Neuronal stem cell (in vitro differentiated cells): ENCODE data around the gene IST1.
"Not testable (repeated sequence)": the region's sequence is repeated elsewhere in the genome, so short reads cannot be mapped to it uniquely, and the experiment has no call there.

ENCODE experiments used
- DNase-seq: peaks from one replicate; pipeline ENCODE4 v3.0.0-alpha.2; 2013; ENCODE audit warnings: low spot score
- H2AFZ ChIP-seq: one replicate; pipeline ENCODE4 v1.6.1; 2013; ENCODE audit warnings: mild to moderate bottlenecking, low read length, inconsistent platforms
- H2AK5ac ChIP-seq: 2 replicates; pipeline ENCODE4 v1.6.1; 2013; ENCODE audit warnings: low read depth, mild to moderate bottlenecking, inconsistent platforms, low read length, moderate library complexity, mixed read lengths
- H2BK120ac ChIP-seq: 2 replicates; pipeline ENCODE4 v1.6.1; 2013; ENCODE audit warnings: low read depth, mild to moderate bottlenecking, inconsistent platforms, low read length, moderate library complexity, mixed read lengths
- H2BK12ac ChIP-seq: one replicate; pipeline ENCODE4 v1.6.1; 2013; ENCODE audit warnings: low read length, inconsistent platforms
- H2BK15ac ChIP-seq: 2 replicates; pipeline ENCODE4 v1.6.1; 2013; ENCODE audit warnings: mild to moderate bottlenecking, low read length, inconsistent platforms, mixed read lengths
- H2BK5ac ChIP-seq: one replicate; pipeline ENCODE4 v1.6.1; 2013; ENCODE audit warnings: inconsistent platforms, mild to moderate bottlenecking, low read length, moderate library complexity
- H3K14ac ChIP-seq: one replicate; pipeline ENCODE4 v1.6.1; 2013; ENCODE audit warnings: low read length, inconsistent platforms
- H3K18ac ChIP-seq: 2 replicates; pipeline ENCODE4 v1.6.1; 2013; ENCODE audit warnings: low read length, inconsistent platforms
- H3K23ac ChIP-seq: 2 replicates; pipeline ENCODE4 v1.6.1; 2013; ENCODE audit warnings: low read depth, mild to moderate bottlenecking, mixed read lengths, low read length, inconsistent platforms; ENCODE audit not compliant: poor library complexity
- H3K27ac ChIP-seq: replicated peaks from 3 replicates; pipeline ENCODE4 v1.5.1; 2013; ENCODE audit warnings: low read length, inconsistent platforms
- H3K27me3 ChIP-seq, 3 experiments: 2 replicates each; pipeline ENCODE4 v1.6.1; 2013; ENCODE audit warnings: low read length in 3 of 3, mild to moderate bottlenecking in 2 of 3, inconsistent platforms in 1 of 3, low read depth in 1 of 3, mixed read lengths in 1 of 3, moderate library complexity in 1 of 3; ENCODE audit not compliant: control insufficient read depth in 3 of 3, insufficient read depth in 3 of 3
- H3K36me3 ChIP-seq, 2 donors: replicated peaks in 1 of 2; 2 replicates each; pipeline ENCODE4 v1.6.1; 2013; ENCODE audit warnings: low read length in 2 of 2; ENCODE audit not compliant: control insufficient read depth in 2 of 2, insufficient read depth in 2 of 2
- H3K4ac ChIP-seq: 2 replicates; pipeline ENCODE4 v1.6.1; 2013; ENCODE audit warnings: inconsistent platforms, mild to moderate bottlenecking, low read length, moderate library complexity
- H3K4me1 ChIP-seq, 2 donors: 1 replicate in 1 of 2; 2 replicates in 1 of 2; pipeline ENCODE4 v1.6.1; 2013; ENCODE audit warnings: low read length in 2 of 2, low read depth in 1 of 2; ENCODE audit not compliant: control insufficient read depth in 2 of 2, insufficient read depth in 1 of 2
- H3K4me2 ChIP-seq: one replicate; pipeline ENCODE4 v1.6.1; 2013; ENCODE audit warnings: mild to moderate bottlenecking, low read length, inconsistent platforms; ENCODE audit not compliant: insufficient read depth, poor library complexity, severe bottlenecking
- H3K4me3 ChIP-seq, 2 donors: 2 replicates each; pipeline ENCODE4 v1.5.1; 2013; ENCODE audit warnings: low read length in 2 of 2, mild to moderate bottlenecking in 2 of 2, inconsistent platforms in 1 of 2, moderate library complexity in 1 of 2
- H3K79me1 ChIP-seq: one replicate; pipeline ENCODE4 v1.6.1; 2013; ENCODE audit warnings: low read depth, mild to moderate bottlenecking, inconsistent platforms, low read length, moderate library complexity
- H3K9ac ChIP-seq: one replicate; pipeline ENCODE4 v1.6.1; 2013; ENCODE audit warnings: mild to moderate bottlenecking, low read depth, low read length, inconsistent platforms; ENCODE audit not compliant: poor library complexity
- H3K9me3 ChIP-seq, 2 donors: replicated peaks in 1 of 2; 2 replicates each; pipeline versions ENCODE3 to v1.6.1; 2013; ENCODE audit warnings: low read length in 2 of 2, mild to moderate bottlenecking in 2 of 2, inconsistent platforms in 1 of 2, low read depth in 1 of 2, mixed read lengths in 1 of 2, moderate library complexity in 1 of 2; ENCODE audit not compliant: control insufficient read depth in 2 of 2, insufficient read depth in 1 of 2
- H4K8ac ChIP-seq: one replicate; pipeline ENCODE4 v1.6.1; 2013; ENCODE audit warnings: low read depth, mild to moderate bottlenecking, inconsistent platforms, low read length, moderate library complexity
- H4K91ac ChIP-seq: one replicate; pipeline ENCODE4 v1.6.1; 2013; ENCODE audit warnings: low read length, low read depth, mild to moderate bottlenecking, inconsistent platforms; ENCODE audit not compliant: poor library complexity
- WGBS, 2 donors: extraction: QIAGEN DNeasy Blood & Tissue Kit; methylation state at CpG; one replicate each; pipeline ENCODE4 v1.1.7; 2013; ENCODE audit warnings: missing lambda C conversion rate in 2 of 2, mixed read lengths in 1 of 2; ENCODE audit not compliant: insufficient read length in 2 of 2, insufficient replicate concordance in 1 of 2; ENCODE audit errors: extremely low coverage in 2 of 2; 5-methylcytosine and 5-hydroxymethylcytosine counted together

The IST1 gene

GRCh38 chr16:71902656-71903365 is 7.5 kb downstream of the IST1 start:
- Histone ChIP-seq H2BK5ac (no peak overlapping the region), H3K27me3 (no peaks in the 10 kb centered on the region), H3K18ac (no peak overlapping the region), H3K4me3 (peak overlapping the region in 1 of 2 donors; percentile 62), H4K91ac (no peak overlapping the region), H3K23ac (no peak overlapping the region), H2BK12ac (no peak overlapping the region), H2AK5ac (no peak overlapping the region), H3K36me3 (peaks cover 2 to 72% of the 10 kb centered on the region in 2 donors), H3K9ac (no peak overlapping the region), H3K9me3 (peaks cover 0 to 43% of the 10 kb centered on the region in 2 donors), H4K8ac (no peak overlapping the region), H2AFZ (no peak overlapping the region), H3K14ac (no peak overlapping the region), H3K4ac (no peak overlapping the region), H3K27ac (no peak overlapping the region), H3K4me1 (no peaks in the 10 kb centered on the region), H2BK120ac (no peak overlapping the region), H3K79me1 (no peaks in the 10 kb centered on the region), H2BK15ac (no peak overlapping the region), H3K4me2 (no peak overlapping the region)
- WGBS, 2 donors, result 100% methylated on average over 1 of the region's 5 CpGs; no CpG with 5 or more reads in 1 of the 2 donors
- DNase-seq, result no peak

GRCh38 chr16:71903608-71904007 is 8.3 kb downstream of the IST1 start:
- Histone ChIP-seq H3K4me3 (no peak overlapping the region), H2AFZ (no peak overlapping the region), H3K14ac (no peak overlapping the region), H3K9ac (no peak overlapping the region), H3K27me3 (no peaks in the 10 kb centered on the region), H3K4me1 (no peaks in the 10 kb centered on the region), H2BK120ac (no peak overlapping the region), H4K8ac (no peak overlapping the region), H3K4ac (no peak overlapping the region), H2AK5ac (no peak overlapping the region), H4K91ac (no peak overlapping the region), H3K36me3 (peaks cover 2 to 71% of the 10 kb centered on the region in 2 donors), H3K23ac (no peak overlapping the region), H3K9me3 (peaks cover 0 to 44% of the 10 kb centered on the region in 2 donors), H2BK12ac (no peak overlapping the region), H3K27ac (no peak overlapping the region), H2BK15ac (no peak overlapping the region), H3K4me2 (no peak overlapping the region), H3K18ac (no peak overlapping the region), H2BK5ac (no peak overlapping the region), H3K79me1 (peaks cover under 1% of the 10 kb centered on the region)
- WGBS, 2 donors, result no CpG with 5 or more reads among the region's 2 CpGs
- DNase-seq, result no peak

GRCh38 chr16:71904239-71904638 is 8.9 kb downstream of the IST1 start:
- H3K9ac ChIP-seq, result peak overlapping the region; percentile 50
- no peak overlapping the region for H3K18ac ChIP-seq
- H3K4me3 ChIP-seq, result no peak overlapping the region
- no peak overlapping the region for H3K4ac ChIP-seq
- H4K8ac ChIP-seq, result no peak overlapping the region
- WGBS, 2 donors, result no CpG with 5 or more reads among the region's 9 CpGs
- H2BK5ac ChIP-seq, result no peak overlapping the region
- H3K4me1 ChIP-seq, result no peaks in the 10 kb centered on the region
- no peak overlapping the region for H3K27ac ChIP-seq
- peaks cover 0 to 46% of the 10 kb centered on the region in 2 donors for H3K9me3 ChIP-seq
- H2BK15ac ChIP-seq, result no peak overlapping the region
- no peaks in the 10 kb centered on the region for H3K27me3 ChIP-seq
- no peak overlapping the region for H3K23ac ChIP-seq
- no peak for DNase-seq
- peaks cover 4% of the 10 kb centered on the region for H3K79me1 ChIP-seq
- H3K36me3 ChIP-seq, result peaks cover 7 to 71% of the 10 kb centered on the region in 2 donors
- H2BK12ac ChIP-seq, result no peak overlapping the region
- H2BK120ac ChIP-seq, result no peak overlapping the region
- no peak overlapping the region for H2AK5ac ChIP-seq
- no peak overlapping the region for H4K91ac ChIP-seq
- no peak overlapping the region for H3K14ac ChIP-seq
- H3K4me2 ChIP-seq, result no peak overlapping the region
- no peak overlapping the region for H2AFZ ChIP-seq

GRCh38 chr16:71905765-71906164 is 10.4 kb downstream of the IST1 start:
- WGBS, 2 donors, result no CpG with 5 or more reads among the region's 6 CpGs
- H4K8ac ChIP-seq, H2BK12ac ChIP-seq, H2AFZ ChIP-seq, H2BK15ac ChIP-seq, H3K4me2 ChIP-seq, H3K27me3 ChIP-seq, H3K4ac ChIP-seq, H2AK5ac ChIP-seq, H3K79me1 ChIP-seq, H3K4me3 ChIP-seq, H2BK5ac ChIP-seq, H3K27ac ChIP-seq, H4K91ac ChIP-seq, H3K9ac ChIP-seq, DNase-seq, H3K18ac ChIP-seq, H3K4me1 ChIP-seq, H3K14ac ChIP-seq, H3K23ac ChIP-seq, H2BK120ac ChIP-seq: not testable (repeated sequence)
- peaks cover 8 to 71% of the 10 kb centered on the region in 2 donors for H3K36me3 ChIP-seq
- H3K9me3 ChIP-seq, result peaks cover 0 to 51% of the 10 kb centered on the region in 2 donors
